GM12878 (cell line): ENCODE results near the gene CTBS. TPM values are rescaled to one million over a fixed set of nuclear protein-coding genes. Genes with fewer than 3 reads are reported as not detected.
A peak's percentile ranks its signal among the peaks of the same experiment; 100 is the strongest.

Source experiments
- BRCA1 ChIP-seq: IDR thresholded peaks from 2 replicates; pipeline ENCODE4 v1.6.1; 2011; ENCODE audit warnings: low read depth, low read length, improper control_type of control experiment
- CEBPB ChIP-seq, 2 experiments: fragments of 150-350 bp in 1 of 2; IDR thresholded peaks; 2 replicates each; pipeline ENCODE4 v1.6.1; 2012 to 2014; ENCODE audit warnings: low read depth in 2 of 2, low read length in 2 of 2, borderline replicate concordance in 1 of 2, inconsistent platforms in 1 of 2
- GABPA ChIP-seq: IDR thresholded peaks from 2 replicates; pipeline ENCODE4 v1.6.1; 2014; ENCODE audit warnings: antibody characterized with exemption, low read depth, mild to moderate bottlenecking, inconsistent platforms
- HSF1 ChIP-seq: fragments of 150-350 bp; IDR thresholded peaks from 2 replicates; pipeline ENCODE4 v1.6.1; 2014; ENCODE audit warnings: mild to moderate bottlenecking, low read depth, low read length
- IRF3 ChIP-seq: fragments of 450-650 bp; IDR thresholded peaks from 2 replicates; pipeline ENCODE4 v1.6.1; 2014; ENCODE audit warnings: mild to moderate bottlenecking
- JUNB ChIP-seq: IDR thresholded peaks from 2 replicates; pipeline ENCODE4 v1.6.1; 2016; ENCODE audit warnings: antibody characterized with exemption, mild to moderate bottlenecking
- MTA2 ChIP-seq: fragments of 450-650 bp; IDR thresholded peaks from 2 replicates; pipeline ENCODE4 v1.6.1; 2016; ENCODE audit warnings: low read depth, mild to moderate bottlenecking, moderate library complexity
- MTA3 ChIP-seq: IDR thresholded peaks from 2 replicates; pipeline ENCODE4 v1.6.1; 2012; ENCODE audit warnings: low read length, inconsistent platforms, borderline replicate concordance
- NFIC ChIP-seq: IDR thresholded peaks from 2 replicates; pipeline ENCODE4 v1.6.1; 2012; ENCODE audit warnings: low read depth, mild to moderate bottlenecking, inconsistent platforms, low read length, moderate library complexity
- NKRF ChIP-seq: fragments of 450-650 bp; conservative IDR thresholded peaks from 2 replicates; pipeline ENCODE4 v1.6.1; 2017; ENCODE audit warnings: mild to moderate bottlenecking, moderate library complexity
- RUNX3 ChIP-seq: IDR thresholded peaks from 2 replicates; pipeline ENCODE4 v1.6.1; 2012; ENCODE audit warnings: low read length, inconsistent platforms
- SIX5 ChIP-seq: IDR thresholded peaks from 2 replicates; pipeline ENCODE4 v1.6.1; 2011; ENCODE audit warnings: mild to moderate bottlenecking, low read depth, low read length, moderate library complexity; ENCODE audit not compliant: severe bottlenecking
- SKIL ChIP-seq: fragments of 450-650 bp; IDR thresholded peaks from 2 replicates; pipeline ENCODE4 v1.6.1; 2017; ENCODE audit warnings: mild to moderate bottlenecking, low read depth, inconsistent platforms; ENCODE audit not compliant: poor library complexity, severe bottlenecking
- SREBF2 ChIP-seq: IDR thresholded peaks from 2 replicates; pipeline ENCODE4 v1.6.1; 2012; ENCODE audit warnings: mild to moderate bottlenecking, low read length
- ZBTB4 ChIP-seq: fragments of 450-650 bp; formaldehyde crosslinking; IDR thresholded peaks from 2 replicates; pipeline ENCODE4 v1.4.0; 2022; ENCODE audit warnings: mild to moderate bottlenecking, moderate library complexity
- ZNF592 ChIP-seq: fragments of 450-650 bp; IDR thresholded peaks from 2 replicates; pipeline ENCODE4 v1.6.1; 2017; ENCODE audit warnings: mild to moderate bottlenecking, moderate library complexity
- polyA plus RNA-seq, 11 experiments: library from polyadenylated mRNA; depleted of rRNA in 4 of 11; unstranded in 6 of 11; stranded (reverse) in 5 of 11; fragments of >200 nt; fragmentation: Nextera tagmentation in 4 of 11; fragmentation: Illumina TruSeq in 1 of 11; extraction: Ambion mirVana in 4 of 11; extraction: Trizol in 1 of 11; gene quantifications; 1 replicate in 1 of 11; 2 replicates in 10 of 11; pipeline versions ENCODE4 v1.2.1 to v1.2.3, GENCODE V29; 2011 to 2016; ENCODE audit warnings: inconsistent platforms in 2 of 11, missing spikeins in 2 of 11, low read depth in 1 of 11
- total RNA-seq, 4 experiments: library from RNA; depleted of rRNA in 3 of 4; stranded (reverse); fragments of >200 nt in 3 of 4; fragmentation: Illumina TruSeq in 1 of 4; extraction: Trizol in 1 of 4; gene quantifications; 2 replicates each; pipeline versions ENCODE4 v1.2.1 to v1.2.3, GENCODE V29; 2013 to 2021

The CTBS gene
- total and polyA plus RNA-seq, 10 of the 15 experiments (the other 5 are each of a cell fraction or from before 2014, with no cell fraction given): 4.3 to 21.2 (median 12.3) TPM

GRCh38 chr1:84573481-84573966 is 716 bp downstream of the CTBS start (continued):
- TF ChIP-seq ZNF592 (no peak), GABPA (no peak), SREBF2 (no peak), RUNX3 (no peak), NKRF (0 out of 2 replicates have a peak, but pooled peaks have one; percentile 2), IRF3 (no peak), MTA2 (no peak), JUNB (peak; percentile 66), SIX5 (no peak), NFIC (peak; percentile 40; the same call in 1 of the 2 replicates), HSF1 (no peak), BRCA1 (no peak), MTA3 (peak; percentile 77; the same call in 1 of the 2 replicates), ZBTB4 (CRISPR knock-in tag) (no peak), CEBPB (IDR thresholded peaks at IDR 0.05; ENCODE audit: borderline replicate concordance in 1 of 2, low read depth in 2 of 2, low read length in 2 of 2) (no peak), SKIL (no peak)
